Neuronal stem cell (in vitro differentiated cells): Measurements from ENCODE around the gene SRRD. TPM values are rescaled to one million over a fixed set of nuclear protein-coding genes. Genes with fewer than 3 reads are reported as not detected.

Source experiments
- DNase-seq: peaks from one replicate; pipeline ENCODE4 v3.0.0-alpha.2; 2013; ENCODE audit warnings: low spot score
- H2AFZ ChIP-seq: one replicate; pipeline ENCODE4 v1.6.1; 2013; ENCODE audit warnings: mild to moderate bottlenecking, low read length, inconsistent platforms
- H2AK5ac ChIP-seq: 2 replicates; pipeline ENCODE4 v1.6.1; 2013; ENCODE audit warnings: low read depth, mild to moderate bottlenecking, inconsistent platforms, low read length, moderate library complexity, mixed read lengths
- H2BK120ac ChIP-seq: 2 replicates; pipeline ENCODE4 v1.6.1; 2013; ENCODE audit warnings: low read depth, mild to moderate bottlenecking, inconsistent platforms, low read length, moderate library complexity, mixed read lengths
- H2BK12ac ChIP-seq: one replicate; pipeline ENCODE4 v1.6.1; 2013; ENCODE audit warnings: low read length, inconsistent platforms
- H2BK15ac ChIP-seq: 2 replicates; pipeline ENCODE4 v1.6.1; 2013; ENCODE audit warnings: mild to moderate bottlenecking, low read length, inconsistent platforms, mixed read lengths
- H2BK5ac ChIP-seq: one replicate; pipeline ENCODE4 v1.6.1; 2013; ENCODE audit warnings: inconsistent platforms, mild to moderate bottlenecking, low read length, moderate library complexity
- H3K14ac ChIP-seq: one replicate; pipeline ENCODE4 v1.6.1; 2013; ENCODE audit warnings: low read length, inconsistent platforms
- H3K18ac ChIP-seq: 2 replicates; pipeline ENCODE4 v1.6.1; 2013; ENCODE audit warnings: low read length, inconsistent platforms
- H3K23ac ChIP-seq: 2 replicates; pipeline ENCODE4 v1.6.1; 2013; ENCODE audit warnings: low read depth, mild to moderate bottlenecking, mixed read lengths, low read length, inconsistent platforms; ENCODE audit not compliant: poor library complexity
- H3K27ac ChIP-seq: replicated peaks from 3 replicates; pipeline ENCODE4 v1.5.1; 2013; ENCODE audit warnings: low read length, inconsistent platforms
- H3K27me3 ChIP-seq, 3 experiments: 2 replicates each; pipeline ENCODE4 v1.6.1; 2013; ENCODE audit warnings: low read length in 3 of 3, mild to moderate bottlenecking in 2 of 3, inconsistent platforms in 1 of 3, low read depth in 1 of 3, mixed read lengths in 1 of 3, moderate library complexity in 1 of 3; ENCODE audit not compliant: control insufficient read depth in 3 of 3, insufficient read depth in 3 of 3
- H3K36me3 ChIP-seq, 2 donors: replicated peaks in 1 of 2; 2 replicates each; pipeline ENCODE4 v1.6.1; 2013; ENCODE audit warnings: low read length in 2 of 2; ENCODE audit not compliant: control insufficient read depth in 2 of 2, insufficient read depth in 2 of 2
- H3K4ac ChIP-seq: 2 replicates; pipeline ENCODE4 v1.6.1; 2013; ENCODE audit warnings: inconsistent platforms, mild to moderate bottlenecking, low read length, moderate library complexity
- H3K4me1 ChIP-seq, 2 donors: 1 replicate in 1 of 2; 2 replicates in 1 of 2; pipeline ENCODE4 v1.6.1; 2013; ENCODE audit warnings: low read length in 2 of 2, low read depth in 1 of 2; ENCODE audit not compliant: control insufficient read depth in 2 of 2, insufficient read depth in 1 of 2
- H3K4me2 ChIP-seq: one replicate; pipeline ENCODE4 v1.6.1; 2013; ENCODE audit warnings: mild to moderate bottlenecking, low read length, inconsistent platforms; ENCODE audit not compliant: insufficient read depth, poor library complexity, severe bottlenecking
- H3K4me3 ChIP-seq, 2 donors: 2 replicates each; pipeline ENCODE4 v1.5.1; 2013; ENCODE audit warnings: low read length in 2 of 2, mild to moderate bottlenecking in 2 of 2, inconsistent platforms in 1 of 2, moderate library complexity in 1 of 2
- H3K79me1 ChIP-seq: one replicate; pipeline ENCODE4 v1.6.1; 2013; ENCODE audit warnings: low read depth, mild to moderate bottlenecking, inconsistent platforms, low read length, moderate library complexity
- H3K9ac ChIP-seq: one replicate; pipeline ENCODE4 v1.6.1; 2013; ENCODE audit warnings: mild to moderate bottlenecking, low read depth, low read length, inconsistent platforms; ENCODE audit not compliant: poor library complexity
- H3K9me3 ChIP-seq, 2 donors: replicated peaks in 1 of 2; 2 replicates each; pipeline versions ENCODE3 to v1.6.1; 2013; ENCODE audit warnings: low read length in 2 of 2, mild to moderate bottlenecking in 2 of 2, inconsistent platforms in 1 of 2, low read depth in 1 of 2, mixed read lengths in 1 of 2, moderate library complexity in 1 of 2; ENCODE audit not compliant: control insufficient read depth in 2 of 2, insufficient read depth in 1 of 2
- H4K8ac ChIP-seq: one replicate; pipeline ENCODE4 v1.6.1; 2013; ENCODE audit warnings: low read depth, mild to moderate bottlenecking, inconsistent platforms, low read length, moderate library complexity
- H4K91ac ChIP-seq: one replicate; pipeline ENCODE4 v1.6.1; 2013; ENCODE audit warnings: low read length, low read depth, mild to moderate bottlenecking, inconsistent platforms; ENCODE audit not compliant: poor library complexity
- WGBS, 2 donors: extraction: QIAGEN DNeasy Blood & Tissue Kit; methylation state at CpG; one replicate each; pipeline ENCODE4 v1.1.7; 2013; ENCODE audit warnings: missing lambda C conversion rate in 2 of 2, mixed read lengths in 1 of 2; ENCODE audit not compliant: insufficient read length in 2 of 2, insufficient replicate concordance in 1 of 2; ENCODE audit errors: extremely low coverage in 2 of 2; 5-methylcytosine and 5-hydroxymethylcytosine counted together
- polyA plus RNA-seq, 2 experiments: library from polyadenylated mRNA; stranded (reverse); fragments of 200-250 nt; gene quantifications; one replicate each; pipeline ENCODE4 v1.2.3, GENCODE V29; 2013

The SRRD gene, protein sequence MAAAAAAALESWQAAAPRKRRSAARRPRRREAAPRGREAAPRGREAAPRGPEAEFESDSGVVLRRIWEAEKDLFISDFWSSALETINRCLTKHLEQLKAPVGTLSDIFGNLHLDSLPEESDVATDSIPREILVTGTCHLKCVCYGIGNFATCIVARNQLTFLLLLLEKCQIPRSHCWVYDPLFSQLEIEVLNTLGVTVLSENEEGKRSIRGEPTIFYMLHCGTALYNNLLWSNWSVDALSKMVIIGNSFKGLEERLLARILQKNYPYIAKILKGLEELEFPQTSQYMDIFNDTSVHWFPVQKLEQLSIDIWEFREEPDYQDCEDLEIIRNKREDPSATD
- 11.3 TPM for polyA plus RNA-seq (2013, experiment 1 of 2)
- polyA plus RNA-seq (2013, experiment 2 of 2) = 11.1 TPM

DNA sequence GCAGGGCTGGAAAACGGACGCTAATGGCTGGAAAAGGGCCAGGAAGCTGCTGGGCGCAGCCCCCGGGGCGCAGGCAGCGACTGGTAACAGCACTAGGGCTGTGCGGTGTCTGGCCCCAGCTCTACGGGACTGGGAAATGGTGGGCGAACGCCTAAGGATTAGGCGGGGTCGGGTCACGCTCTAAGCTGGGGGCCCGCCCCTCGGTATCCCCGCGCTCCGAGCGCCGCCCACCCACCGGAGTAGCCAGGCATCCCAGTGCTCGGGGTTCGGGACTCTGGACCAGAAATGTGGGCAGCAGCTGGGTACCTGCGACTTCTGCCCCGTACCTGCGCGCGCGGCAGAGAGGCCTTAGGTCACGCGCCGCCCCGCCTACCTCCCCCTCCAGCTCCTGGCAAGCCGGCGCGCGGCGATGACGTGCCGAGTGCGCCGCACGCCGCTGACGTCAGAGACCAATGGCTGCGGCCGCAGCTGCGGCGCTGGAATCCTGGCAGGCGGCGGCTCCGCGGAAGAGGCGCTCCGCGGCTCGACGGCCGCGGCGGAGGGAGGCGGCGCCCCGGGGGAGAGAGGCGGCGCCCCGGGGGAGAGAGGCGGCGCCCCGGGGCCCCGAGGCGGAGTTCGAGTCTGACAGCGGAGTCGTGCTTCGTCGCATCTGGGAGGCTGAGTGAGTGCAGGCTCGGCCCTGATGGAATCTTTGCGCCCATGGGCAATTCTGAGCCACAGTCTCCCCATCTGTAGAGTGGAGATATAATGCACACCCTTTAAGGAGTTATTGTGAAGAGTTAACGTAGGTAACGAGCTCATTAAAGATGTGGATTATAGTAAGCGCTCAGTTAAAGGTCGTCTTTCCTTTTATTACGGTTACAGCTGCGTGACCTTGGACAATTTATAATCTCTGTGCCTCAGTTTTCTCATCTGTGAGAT is at the start of gene SRRD, which contains the start of gene HPS4:
TSS of gene SRRD (plus strand) at position 439 of the 921 bp plus-strand sequence. CDS start at position 453, 14 bp downstream.
TSS of gene HPS4 (minus strand) at position 345 of the 921 bp plus-strand sequence. CDS start 2,021 bp downstream, outside the sequence.
- no peak within 1 kb of the TSS for H2AK5ac ChIP-seq
- peak within 1 kb of the TSS; percentile 95 for H3K18ac ChIP-seq
- no peaks in the 10 kb centered on the region for H3K9me3 ChIP-seq
- no peak within 1 kb of the TSS for H3K4ac ChIP-seq
- H4K8ac ChIP-seq = no peak within 1 kb of the TSS
- no peak within 1 kb of the TSS for H4K91ac ChIP-seq
- H3K4me1 ChIP-seq = peaks cover 8 to 14% of the 10 kb centered on the region in 2 donors
- peak within 1 kb of the TSS; percentile 93 for H2AFZ ChIP-seq
- peak within 1 kb of the TSS; percentile 82 to 87 for H3K4me3 ChIP-seq
- H3K36me3 ChIP-seq = peaks cover 10 to 64% of the 10 kb centered on the region in 2 donors
- WGBS, 2 donors = no CpG with 5 or more reads among the region's 85 CpGs
- H3K4me2 ChIP-seq = peak within 1 kb of the TSS; percentile 75
- peak within 1 kb of the TSS; percentile 89 for H3K9ac ChIP-seq
- DNase-seq = peak; percentile 93
- no peak within 1 kb of the TSS for H3K14ac ChIP-seq
- no peak within 1 kb of the TSS for H2BK120ac ChIP-seq
- no peaks in the 10 kb centered on the region for H3K27me3 ChIP-seq
- H2BK12ac ChIP-seq = no peak within 1 kb of the TSS
- H3K27ac ChIP-seq = peak within 1 kb of the TSS; percentile 85
- H3K79me1 ChIP-seq = peaks cover 5% of the 10 kb centered on the region
- peak within 1 kb of the TSS; percentile 71 for H2BK5ac ChIP-seq
- no peak within 1 kb of the TSS for H2BK15ac ChIP-seq
- peak within 1 kb of the TSS; percentile 96 for H3K23ac ChIP-seq

GRCh38 chr22:26435327-26436093 is 48.2 kb upstream of the SRRD start:
- Histone ChIP-seq H3K4me3 (no peak overlapping the region), H4K91ac (no peak overlapping the region), H2BK15ac (no peak overlapping the region), H3K36me3 (peaks cover 17 to 21% of the 10 kb centered on the region in 2 donors), H4K8ac (no peak overlapping the region), H2AFZ (no peak overlapping the region), H2BK5ac (no peak overlapping the region), H3K14ac (no peak overlapping the region), H3K4ac (no peak overlapping the region), H3K18ac (no peak overlapping the region), H3K9ac (no peak overlapping the region), H2BK120ac (no peak overlapping the region), H3K79me1 (peaks cover 7% of the 10 kb centered on the region), H3K27ac (no peak overlapping the region), H2AK5ac (peak overlapping the region; percentile 6), H2BK12ac (no peak overlapping the region), H3K4me2 (no peak overlapping the region), H3K9me3 (no peaks in the 10 kb centered on the region), H3K4me1 (peaks cover 16% of the 10 kb centered on the region in 2 donors), H3K27me3 (no peaks in the 10 kb centered on the region), H3K23ac (no peak overlapping the region)
- no CpG with 5 or more reads among the region's 11 CpGs for WGBS, 2 donors
- DNase-seq = no peak

DNA sequence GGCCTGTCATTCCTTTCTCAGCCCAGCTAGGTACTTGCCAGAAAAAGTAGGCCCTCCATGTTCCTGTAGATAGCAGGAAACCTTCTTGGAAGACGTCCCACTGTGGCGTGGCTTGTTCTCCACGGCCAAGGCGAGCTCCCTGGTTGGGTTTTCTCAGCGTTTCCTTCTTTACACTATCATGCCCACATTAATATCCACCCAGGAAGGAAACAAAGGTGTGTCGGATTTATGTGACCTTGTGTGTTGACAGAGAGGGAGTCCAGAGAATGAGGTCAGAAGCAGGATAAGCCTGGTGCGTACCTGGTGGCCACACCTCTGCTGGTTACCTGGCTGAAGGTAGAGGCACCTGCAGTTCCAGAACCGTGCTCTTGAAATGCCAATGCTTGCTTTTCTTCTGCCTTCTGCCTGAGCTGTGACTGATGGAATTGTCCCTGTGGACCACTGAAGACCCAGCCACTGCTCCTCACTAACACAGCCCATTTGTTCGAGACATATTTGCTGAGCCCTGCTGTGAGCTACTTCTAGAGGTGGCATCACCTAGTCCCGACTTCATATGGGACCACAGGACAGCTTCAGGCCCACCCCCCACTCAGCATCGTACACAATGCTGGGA is 46.7 kb upstream of the SRRD start:
- Histone ChIP-seq H3K9ac (no peak overlapping the region), H3K4me1 (peaks cover 5 to 8% of the 10 kb centered on the region in 2 donors), H2BK15ac (no peak overlapping the region), H3K23ac (no peak overlapping the region), H3K9me3 (no peaks in the 10 kb centered on the region), H3K4me2 (no peak overlapping the region), H3K27ac (no peak overlapping the region), H2BK120ac (no peak overlapping the region), H3K79me1 (peaks cover 7% of the 10 kb centered on the region), H2AFZ (no peak overlapping the region), H3K14ac (peak overlapping the region; percentile 15), H4K8ac (no peak overlapping the region), H3K4ac (no peak overlapping the region), H4K91ac (no peak overlapping the region), H2AK5ac (no peak overlapping the region), H2BK5ac (no peak overlapping the region), H3K18ac (no peak overlapping the region), H3K4me3 (peak overlapping the region in 1 of 2 donors; percentile 27), H3K27me3 (no peaks in the 10 kb centered on the region), H2BK12ac (no peak overlapping the region), H3K36me3 (peaks cover 17 to 21% of the 10 kb centered on the region in 2 donors)
- no CpG with 5 or more reads among the region's 11 CpGs for WGBS, 2 donors
- DNase-seq = no peak
